ENCODE results near the gene CST1.

- TF ChIP-seq CTCF (IDR thresholded peaks at IDR 0.05) (no peak), POLR2AphosphoS5 (IDR thresholded peaks at IDR 0.05) (no peak)
These were observed 19.6 kb upstream of the CST1 start for GRCh38 chr20:23770384-23770783.
